PC-3 (cell line): ENCODE measurements around the gene ILF2. TPM values are rescaled to one million over a fixed set of nuclear protein-coding genes. Genes with fewer than 3 reads are reported as not detected.

ENCODE experiments used
- ATAC-seq: fragments of 200-7000 bp; cut with Tn5 transposase; 2 replicates; pipeline ENCODE4 v1.9.1; 2020; ENCODE audit warnings: mild to moderate bottlenecking, moderate library complexity
- BruUV-seq: library from RNA; stranded (reverse); fragments of 400-500 nt; replicated peaks from 2 replicates; lab custom pipeline; 2021; lab: Mats Ljungman, UMichigan
- CTCF ChIA-PET: fragments of 300-600 bp; sonication (Branson Sonifier 250); formaldehyde crosslinking; loops from one replicate; lab custom pipeline; 2022; ENCODE audit warnings: antibody characterized with exemption; lab: Charles Lee
- POLR2A ChIA-PET: fragments of 300-600 bp; sonication (Branson Sonifier 250); formaldehyde crosslinking; loops from one replicate; lab custom pipeline; 2022; ENCODE audit warnings: antibody characterized with exemption; ENCODE audit not compliant: unreplicated experiment; lab: Charles Lee
- DNase-seq: peaks from one replicate; pipeline ENCODE4 v3.0.0-alpha.2; 2015
- H2AFZ ChIP-seq: fragments of 300-600 bp; sonication (generic); 2 replicates; pipeline ENCODE4 v1.6.0; 2016; ENCODE audit warnings: antibody characterized with exemption, low read length
- H3F3A ChIP-seq: fragments of 300-600 bp; sonication (generic); one replicate; pipeline ENCODE4 v1.6.0; 2017; ENCODE audit warnings: antibody characterized with exemption, low read length, control low read depth, mild to moderate bottlenecking; ENCODE audit not compliant: unreplicated experiment
- H3K27ac ChIP-seq: fragments of 300-600 bp; sonication (generic); 2 replicates; pipeline ENCODE4 v1.5.1; 2016; ENCODE audit warnings: mild to moderate bottlenecking, low read length
- H3K27me3 ChIP-seq: fragments of 300-600 bp; sonication (generic); 2 replicates; pipeline ENCODE4 v1.6.1; 2016; ENCODE audit warnings: low read length, mixed read lengths
- H3K36me3 ChIP-seq: fragments of 300-600 bp; sonication (generic); 2 replicates; pipeline ENCODE4 v1.6.1; 2016; ENCODE audit warnings: low read depth, mixed run types, low read length, mixed read lengths
- H3K4me1 ChIP-seq: fragments of 300-600 bp; sonication (generic); 2 replicates; pipeline ENCODE4 v1.5.1; 2016; ENCODE audit warnings: low read length; ENCODE audit not compliant: insufficient read depth
- H3K4me2 ChIP-seq: fragments of 300-600 bp; sonication (generic); 2 replicates; pipeline ENCODE4 v1.6.0; 2016; ENCODE audit warnings: low read length
- H3K4me3 ChIP-seq: fragments of 300-600 bp; sonication (generic); 2 replicates; pipeline ENCODE4 v1.5.1; 2016; ENCODE audit warnings: mild to moderate bottlenecking, low read length, mixed read lengths
- H3K79me2 ChIP-seq: fragments of 300-600 bp; sonication (generic); 2 replicates; pipeline ENCODE4 v1.6.1; 2017; ENCODE audit warnings: low read length, mixed read lengths
- H3K9ac ChIP-seq: fragments of 300-600 bp; sonication (generic); 2 replicates; pipeline ENCODE4 v1.6.0; 2016; ENCODE audit warnings: mild to moderate bottlenecking, low read length
- H3K9me2 ChIP-seq: fragments of 300-600 bp; sonication (generic); replicated peaks from 2 replicates; pipeline ENCODE4 v1.6.1; 2016; ENCODE audit warnings: mixed run types, low read length, mixed read lengths
- H3K9me3 ChIP-seq: fragments of 300-600 bp; sonication (generic); 2 replicates; pipeline ENCODE4 v1.6.1; 2016; ENCODE audit warnings: low read length, mixed read lengths
- H4K20me1 ChIP-seq: fragments of 300-600 bp; sonication (generic); 2 replicates; pipeline ENCODE4 v1.6.1; 2016; ENCODE audit warnings: low read length, mixed read lengths
- EZH2 ChIP-seq: fragments of 300-600 bp; sonication (generic); IDR thresholded peaks from one replicate; pipeline ENCODE4 v1.6.1; 2017; ENCODE audit warnings: antibody characterized with exemption, mild to moderate bottlenecking, low read length; ENCODE audit not compliant: unreplicated experiment
- EZH2phosphoT487 ChIP-seq: fragments of 300-600 bp; sonication (generic); IDR thresholded peaks from 2 replicates; pipeline ENCODE4 v1.6.1; 2018; ENCODE audit warnings: mild to moderate bottlenecking, antibody characterized with exemption, low read length, borderline replicate concordance
- intact Hi-C: fragments of 100-400 bp; cut with micrococcal nuclease; formaldehyde crosslinking; loops from 2 replicates; pipeline ENCODE4 v1.9.0; 2023
- total RNA-seq: library from RNA; depleted of rRNA; stranded (reverse); fragments of >200 nt; gene quantifications from 2 replicates; pipeline ENCODE4 v1.2.3, GENCODE V29; 2014
- TF ChIP-seq, protein P1 (sequence below): fragments of 300-600 bp; sonication (generic); conservative IDR thresholded peaks from 2 replicates; pipeline ENCODE4 v1.5.1; 2017; ENCODE audit warnings: antibody characterized with exemption, low read depth, mild to moderate bottlenecking, low read length

Gene ILF2
- total RNA-seq, 1 experiment from 2014 or later = 439 TPM

DNA sequence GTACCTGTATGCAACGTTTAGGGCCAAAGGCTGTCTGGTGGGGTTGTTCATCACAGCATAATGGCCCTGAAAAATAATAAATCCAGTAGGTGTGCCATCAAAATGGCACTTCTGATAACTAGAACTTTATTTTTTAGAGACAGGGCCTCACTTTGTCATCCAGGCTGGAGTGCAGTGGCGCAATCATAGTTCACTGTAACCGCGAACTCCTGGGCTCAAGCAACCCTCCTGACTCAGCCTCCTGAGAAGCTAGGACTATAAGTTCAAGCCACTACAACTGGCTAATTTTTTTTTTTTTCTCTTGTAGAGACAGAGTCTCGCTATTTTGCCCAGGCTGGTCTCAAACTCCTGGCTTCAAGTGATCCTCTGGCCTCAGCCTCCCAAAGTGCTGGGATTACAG, 7.6 kb downstream of the ILF2 start:
- Histone ChIP-seq H3K9me2 (no peaks in the 10 kb centered on the region), H2AFZ (no peak overlapping the region), H3K79me2 (peaks cover 37% of the 10 kb centered on the region), H3K27ac (no peak overlapping the region), H3K9ac (no peak overlapping the region), H3K4me3 (no peak overlapping the region), H3K36me3 (peaks cover 75% of the 10 kb centered on the region), H3K9me3 (no peaks in the 10 kb centered on the region), H3K4me1 (peaks cover 11% of the 10 kb centered on the region; the same call in 1 of the 2 replicates), H3F3A (peaks cover 28% of the 10 kb centered on the region), H4K20me1 (peaks cover 6% of the 10 kb centered on the region; the same call in 1 of the 2 replicates), H3K4me2 (no peak overlapping the region), H3K27me3 (no peaks in the 10 kb centered on the region)
- intact Hi-C loops = no loop called here
- TF ChIP-seq, protein P1, sequence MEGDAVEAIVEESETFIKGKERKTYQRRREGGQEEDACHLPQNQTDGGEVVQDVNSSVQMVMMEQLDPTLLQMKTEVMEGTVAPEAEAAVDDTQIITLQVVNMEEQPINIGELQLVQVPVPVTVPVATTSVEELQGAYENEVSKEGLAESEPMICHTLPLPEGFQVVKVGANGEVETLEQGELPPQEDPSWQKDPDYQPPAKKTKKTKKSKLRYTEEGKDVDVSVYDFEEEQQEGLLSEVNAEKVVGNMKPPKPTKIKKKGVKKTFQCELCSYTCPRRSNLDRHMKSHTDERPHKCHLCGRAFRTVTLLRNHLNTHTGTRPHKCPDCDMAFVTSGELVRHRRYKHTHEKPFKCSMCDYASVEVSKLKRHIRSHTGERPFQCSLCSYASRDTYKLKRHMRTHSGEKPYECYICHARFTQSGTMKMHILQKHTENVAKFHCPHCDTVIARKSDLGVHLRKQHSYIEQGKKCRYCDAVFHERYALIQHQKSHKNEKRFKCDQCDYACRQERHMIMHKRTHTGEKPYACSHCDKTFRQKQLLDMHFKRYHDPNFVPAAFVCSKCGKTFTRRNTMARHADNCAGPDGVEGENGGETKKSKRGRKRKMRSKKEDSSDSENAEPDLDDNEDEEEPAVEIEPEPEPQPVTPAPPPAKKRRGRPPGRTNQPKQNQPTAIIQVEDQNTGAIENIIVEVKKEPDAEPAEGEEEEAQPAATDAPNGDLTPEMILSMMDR = no peak
- TF ChIP-seq EZH2phosphoT487 = no peak
- TF ChIP-seq EZH2 = no peak
- ChIA-PET CTCF (no interaction called here), POLR2A (interaction anchor here (0.6 kb wide), 2 partner anchors 50 to 79 kb away, joined by 4 to 5 read pairs; partner anchors contain the start of gene S100A16)
- DNase-seq (no peak), ATAC-seq (no peak)
- no TSS peak for BruUV-seq

DNA sequence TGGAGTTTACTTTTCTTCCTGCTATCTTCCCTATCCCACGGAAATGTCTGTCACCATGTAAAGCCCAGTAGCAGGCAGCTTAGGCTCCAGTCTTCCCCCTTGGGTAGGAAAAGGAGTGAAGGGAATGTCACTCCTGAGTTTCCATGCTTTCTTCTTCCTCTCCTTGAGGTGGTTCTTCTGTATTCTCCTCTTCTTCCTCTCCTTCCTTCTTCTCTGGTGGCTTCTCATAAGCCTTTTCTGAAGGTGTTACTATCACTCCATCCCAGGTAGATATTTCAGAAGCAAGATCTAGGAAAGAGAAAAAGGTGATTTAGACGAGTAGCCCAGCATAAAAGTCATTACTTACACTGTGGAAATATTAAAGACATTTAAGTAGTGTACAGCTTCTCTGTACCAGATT, 8.5 kb downstream of the ILF2 start:
- no peaks in the 10 kb centered on the region for H3K9me2 ChIP-seq
- POLR2A ChIA-PET = no interaction called here
- H3K79me2 ChIP-seq = peaks cover 28% of the 10 kb centered on the region
- no peak for TF ChIP-seq EZH2
- no peak for TF ChIP-seq EZH2phosphoT487
- TF ChIP-seq, protein P1 = no peak
- intact Hi-C loops = no loop called here
- no peaks in the 10 kb centered on the region for H4K20me1 ChIP-seq
- TSS peak; percentile 34 for BruUV-seq
- no peak for ATAC-seq
- H3K36me3 ChIP-seq = peaks cover 65% of the 10 kb centered on the region
- H3K9me3 ChIP-seq = no peaks in the 10 kb centered on the region
- H3K4me1 ChIP-seq = peaks cover 14% of the 10 kb centered on the region; the same call in 1 of the 2 replicates
- no peak overlapping the region for H3K4me3 ChIP-seq
- CTCF ChIA-PET = no interaction called here
- H3K27ac ChIP-seq = no peak overlapping the region
- H3K4me2 ChIP-seq = no peak overlapping the region
- no peak overlapping the region for H2AFZ ChIP-seq
- DNase-seq = no peak
- H3K9ac ChIP-seq = no peak overlapping the region
- no peaks in the 10 kb centered on the region for H3K27me3 ChIP-seq
- peaks cover 22% of the 10 kb centered on the region for H3F3A ChIP-seq

DNA sequence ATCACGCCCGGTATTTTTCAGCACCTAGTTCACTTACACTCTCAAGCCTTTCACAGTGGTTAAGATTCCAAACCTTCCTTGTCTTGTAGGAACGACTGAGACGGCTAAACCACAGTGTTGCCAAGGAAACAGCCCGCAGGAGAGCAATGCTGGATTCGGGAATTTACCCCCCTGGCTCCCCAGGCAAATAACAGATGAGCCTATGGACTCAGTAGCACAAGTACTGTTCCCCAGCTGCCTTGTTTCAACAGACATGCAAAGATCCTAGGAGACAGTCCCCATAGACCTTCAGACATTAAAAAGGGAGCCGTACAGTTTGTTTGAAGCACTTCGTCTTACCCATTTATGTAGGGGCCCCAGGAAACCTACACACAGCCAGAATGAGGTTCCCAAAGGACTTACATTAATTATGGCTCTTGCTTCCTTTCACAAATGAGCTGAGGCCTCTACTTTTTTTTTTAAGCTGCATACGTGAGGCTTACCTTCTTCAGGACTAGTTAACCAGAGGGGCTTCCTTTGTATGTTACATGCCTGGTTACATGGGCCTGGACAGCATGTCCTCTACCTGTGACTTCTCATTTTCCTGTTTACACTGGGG, 9.6 kb downstream of the ILF2 start:
- TF ChIP-seq EZH2 = no peak
- TF ChIP-seq, protein P1 = no peak
- no peak for TF ChIP-seq EZH2phosphoT487
- peaks cover 14% of the 10 kb centered on the region; the same call in 1 of the 2 replicates for H3K4me1 ChIP-seq
- H3K27me3 ChIP-seq = no peaks in the 10 kb centered on the region
- H3K36me3 ChIP-seq = peaks cover 55% of the 10 kb centered on the region
- DNase-seq = no peak
- no peak overlapping the region for H3K9ac ChIP-seq
- ChIA-PET POLR2A (no interaction called here), CTCF (no interaction called here)
- H3K79me2 ChIP-seq = peaks cover 17% of the 10 kb centered on the region
- H3K27ac ChIP-seq = no peak overlapping the region
- no peak for ATAC-seq
- no peaks in the 10 kb centered on the region for H4K20me1 ChIP-seq
- H3F3A ChIP-seq = peaks cover 22% of the 10 kb centered on the region
- H3K4me3 ChIP-seq = no peak overlapping the region
- H3K9me3 ChIP-seq = no peaks in the 10 kb centered on the region
- BruUV-seq = no TSS peak
- no peak overlapping the region for H2AFZ ChIP-seq
- no peaks in the 10 kb centered on the region for H3K9me2 ChIP-seq
- intact Hi-C loops = no loop called here
- no peak overlapping the region for H3K4me2 ChIP-seq
